ENCODE measurements around the gene TRIM24. TPM values are rescaled to one million over a fixed set of nuclear protein-coding genes. Genes with fewer than 3 reads are reported as not detected.
"Not testable (repeated sequence)": the region's sequence is repeated elsewhere in the genome, so short reads cannot be mapped to it uniquely, and the experiment has no call there.

The TRIM24 gene
- polyA plus RNA-seq, 3 donors = 55.8 to 64.7 (median 61.7) TPM

- DNase-seq = no peak
Observed at GRCh38 chr7:138458576-138459412, 1.3 kb upstream of the TRIM24 start.

DNA sequence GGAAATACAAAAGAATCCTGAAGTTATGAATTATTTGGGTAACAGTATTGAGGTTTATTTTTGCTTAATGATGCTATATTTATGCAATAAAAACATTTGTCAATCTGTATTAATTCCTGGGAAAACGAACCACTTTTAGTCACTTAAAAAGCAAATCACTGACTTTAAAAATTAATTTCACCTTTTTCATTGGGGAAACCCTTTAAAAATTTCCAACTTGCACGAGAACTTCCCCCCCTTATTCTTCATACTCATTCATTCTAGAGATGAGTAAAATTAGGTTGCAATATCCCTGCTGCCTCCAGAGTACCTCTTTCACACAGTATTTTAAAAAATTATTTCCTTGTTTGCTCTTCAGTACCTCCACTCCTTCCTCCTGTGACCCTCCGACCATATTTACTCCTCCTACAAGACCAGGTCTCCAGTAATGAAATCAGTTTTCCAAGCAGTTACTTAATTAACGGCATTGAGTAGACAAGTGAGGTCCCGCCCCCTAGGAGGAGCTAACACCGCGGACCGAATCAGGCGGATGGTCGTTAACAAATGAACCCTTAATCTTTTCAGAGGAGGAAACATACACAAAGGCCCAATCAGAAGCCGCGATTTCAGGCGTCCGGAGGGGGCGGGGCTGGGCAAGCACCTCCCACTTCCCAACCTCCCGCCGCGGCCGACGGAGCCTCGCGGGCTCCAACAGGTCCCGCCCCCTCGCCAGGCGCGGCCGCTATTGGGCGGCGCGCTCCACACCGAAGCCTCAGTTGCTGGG is 465 bp upstream of the TRIM24 start:
- DNase-seq = peak; percentile 98

DNA sequence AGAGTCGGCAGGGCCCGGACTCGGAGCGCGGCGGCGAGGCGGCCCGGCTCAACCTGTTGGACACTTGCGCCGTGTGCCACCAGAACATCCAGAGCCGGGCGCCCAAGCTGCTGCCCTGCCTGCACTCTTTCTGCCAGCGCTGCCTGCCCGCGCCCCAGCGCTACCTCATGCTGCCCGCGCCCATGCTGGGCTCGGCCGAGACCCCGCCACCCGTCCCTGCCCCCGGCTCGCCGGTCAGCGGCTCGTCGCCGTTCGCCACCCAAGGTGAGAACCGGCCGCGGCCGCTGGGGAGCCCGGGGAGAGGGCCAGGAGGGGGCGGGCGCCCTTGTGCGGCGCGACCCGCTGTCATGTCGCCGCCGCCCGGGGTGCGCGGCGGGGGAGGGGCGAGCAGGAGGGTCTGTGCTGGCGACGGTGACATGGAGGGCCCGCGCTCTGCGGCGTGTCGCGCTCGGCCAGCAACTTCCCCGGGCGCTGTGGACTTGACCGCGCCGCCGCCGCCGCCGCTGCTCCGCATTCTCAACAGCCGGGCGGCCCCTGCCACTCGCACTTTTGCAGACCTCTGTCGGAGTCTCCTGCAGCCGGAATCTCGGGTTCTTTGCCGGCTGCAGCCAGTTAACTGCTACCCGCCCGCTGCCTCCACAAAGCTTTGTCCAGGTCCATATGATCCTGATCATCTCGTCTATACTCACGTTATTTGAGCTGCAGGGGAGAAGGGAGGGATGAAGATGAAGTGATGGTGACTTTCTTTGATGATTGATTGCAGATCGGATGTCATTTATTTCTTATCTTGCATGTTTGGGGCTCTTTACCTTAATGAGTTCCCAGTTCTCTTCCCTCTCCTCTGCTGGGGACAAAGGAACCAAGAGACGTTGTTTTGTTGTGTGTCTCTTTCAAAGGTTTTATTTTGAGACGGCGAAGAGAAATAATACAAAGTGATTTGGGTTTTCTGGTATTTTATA is 869 bp downstream of the TRIM24 start:
- peak; percentile 62 for DNase-seq

- DNase-seq = not testable (repeated sequence)
Observed at GRCh38 chr7:138463291-138463618, 3.2 kb downstream of the TRIM24 start.

DNA sequence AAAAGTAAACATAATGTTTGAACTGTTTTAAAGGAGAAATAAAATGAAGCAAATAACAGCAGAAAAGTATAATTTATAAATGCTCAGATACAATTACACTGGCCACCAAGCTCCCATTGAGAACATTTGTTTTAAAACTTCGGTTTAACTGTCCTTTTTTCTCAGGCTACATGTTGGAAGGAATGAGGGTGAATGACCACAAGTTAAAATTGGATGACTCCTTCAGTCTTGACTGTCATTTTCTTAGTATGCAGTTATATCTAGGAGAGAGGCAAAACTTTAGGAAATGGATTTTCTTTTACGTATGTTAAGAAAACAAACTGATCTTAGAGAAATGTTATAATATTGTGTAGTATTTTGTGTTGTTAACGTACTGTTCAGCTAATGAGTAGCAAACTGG is 5.0 kb downstream of the TRIM24 start:
- DNase-seq = no peak

DNA sequence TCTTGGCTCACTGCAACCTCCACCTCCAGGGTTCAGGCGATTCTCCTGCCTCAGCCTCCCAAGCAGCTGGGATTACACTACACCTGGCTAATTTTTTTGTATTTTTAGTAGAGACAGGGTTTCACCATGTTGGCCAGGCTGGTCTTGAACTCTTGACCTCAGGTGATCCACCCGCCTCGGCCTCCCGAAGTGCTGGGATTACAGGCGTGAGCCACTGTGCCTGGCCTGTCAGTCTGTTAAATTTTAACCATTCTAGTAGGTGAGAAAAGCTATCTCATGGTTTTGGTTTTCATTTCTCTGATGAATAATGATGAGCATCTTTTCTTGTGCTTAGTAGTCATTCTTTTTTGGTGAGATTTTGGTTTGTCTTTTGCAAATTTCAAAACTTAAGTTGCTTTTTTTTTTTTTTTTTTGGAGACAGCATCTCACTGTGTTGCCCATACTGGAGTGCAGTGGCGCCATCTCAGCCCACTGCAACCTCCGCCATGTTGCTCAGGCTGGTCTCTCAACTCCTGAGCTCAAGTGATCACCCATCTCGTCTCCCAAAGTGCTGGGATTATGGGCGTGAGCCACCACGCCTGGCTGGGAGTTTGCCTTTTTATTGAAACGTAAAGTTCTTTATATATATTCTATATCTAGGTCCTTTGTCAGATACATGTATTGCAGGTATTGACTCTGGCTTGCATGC is 6.2 kb downstream of the TRIM24 start:
- not testable (repeated sequence) for DNase-seq

DNA sequence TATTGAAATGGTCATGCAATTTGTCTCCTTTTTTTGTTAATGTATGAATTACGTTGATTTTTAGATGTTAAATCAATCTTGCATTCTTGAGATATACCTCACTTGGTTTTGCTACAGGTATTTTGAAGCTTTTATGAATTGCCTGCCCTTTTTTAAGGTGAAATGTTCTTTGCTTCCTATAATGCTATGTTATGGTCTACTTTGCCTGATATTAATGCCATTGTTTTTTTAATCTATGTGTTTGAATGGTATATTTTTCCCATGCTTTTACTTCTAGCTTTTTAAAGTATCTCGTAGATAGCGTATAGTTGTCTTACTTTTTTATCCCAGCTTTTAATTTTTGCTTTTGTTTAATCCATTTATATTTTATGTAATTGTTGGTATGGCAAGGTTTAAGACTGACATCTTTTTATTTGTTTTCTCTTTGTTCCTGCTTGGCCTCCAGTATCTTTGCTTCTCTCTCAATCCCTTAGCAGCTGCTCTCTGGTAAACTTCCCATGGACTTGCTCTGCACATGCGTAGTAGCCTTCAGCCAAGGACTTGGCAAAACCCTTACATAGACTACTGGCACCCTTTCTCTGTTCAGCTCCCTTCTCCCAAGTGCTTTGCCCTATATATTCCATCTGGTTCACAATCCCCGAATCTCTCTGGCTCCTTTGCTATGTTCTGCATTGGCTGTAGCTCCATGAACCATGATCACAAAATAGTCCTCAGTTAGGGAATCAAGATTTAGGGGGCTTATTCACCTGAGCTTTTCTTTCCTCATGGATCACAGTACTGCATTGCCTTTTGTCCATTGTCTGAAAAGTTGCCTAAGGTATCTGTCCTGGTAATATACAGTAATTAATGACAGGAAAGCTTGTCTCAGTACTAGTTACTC is 8.4 kb downstream of the TRIM24 start:
- DNase-seq = no peak

GRCh38 chr7:138470391-138471157 is 10.5 kb downstream of the TRIM24 start:
- DNase-seq = no peak

GRCh38 chr7:138472292-138473079 is 12.4 kb downstream of the TRIM24 start:
- DNase-seq = no peak

DNA sequence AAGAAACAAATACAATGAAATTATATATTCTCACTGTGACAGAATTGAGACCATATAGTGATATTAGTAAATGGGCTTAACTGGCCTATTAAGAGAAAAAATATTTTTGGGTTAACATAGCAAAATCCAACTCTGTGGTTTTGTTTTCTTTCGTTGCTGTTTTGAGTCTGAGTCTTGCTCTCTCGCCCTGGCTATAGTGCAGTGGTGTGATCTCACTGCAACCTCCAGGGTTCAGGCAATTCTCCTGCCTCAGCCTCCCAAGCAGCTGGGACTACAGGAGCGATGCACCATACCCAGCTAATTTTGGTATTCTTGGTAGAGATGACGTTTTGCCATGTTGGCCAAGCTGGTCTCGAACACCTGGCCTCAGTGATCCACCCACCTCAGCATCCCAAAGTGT is 15.3 kb downstream of the TRIM24 start:
- DNase-seq = no peak

- DNase-seq = no peak
Observed at GRCh38 chr7:138477081-138477578, 17.1 kb downstream of the TRIM24 start.

DNA sequence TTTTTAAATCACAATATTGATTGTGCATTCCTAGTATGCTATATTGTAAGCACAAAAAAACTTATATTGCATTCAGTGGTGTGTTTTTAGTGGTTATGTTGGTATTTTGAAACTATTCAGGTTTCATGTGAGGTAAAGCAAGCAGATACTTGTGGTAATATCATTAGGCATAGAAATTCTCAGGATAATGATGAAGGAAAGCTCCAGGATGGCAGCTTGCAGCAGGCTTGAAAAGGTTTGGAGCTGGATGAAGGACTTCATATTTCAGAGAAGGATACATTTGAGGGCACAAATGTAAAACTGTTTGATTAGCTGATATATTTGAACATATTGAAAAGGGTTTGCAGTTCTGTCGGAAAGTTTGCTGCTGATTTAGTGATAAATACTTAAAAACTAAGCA is 17.5 kb downstream of the TRIM24 start:
- no peak for DNase-seq

DNA sequence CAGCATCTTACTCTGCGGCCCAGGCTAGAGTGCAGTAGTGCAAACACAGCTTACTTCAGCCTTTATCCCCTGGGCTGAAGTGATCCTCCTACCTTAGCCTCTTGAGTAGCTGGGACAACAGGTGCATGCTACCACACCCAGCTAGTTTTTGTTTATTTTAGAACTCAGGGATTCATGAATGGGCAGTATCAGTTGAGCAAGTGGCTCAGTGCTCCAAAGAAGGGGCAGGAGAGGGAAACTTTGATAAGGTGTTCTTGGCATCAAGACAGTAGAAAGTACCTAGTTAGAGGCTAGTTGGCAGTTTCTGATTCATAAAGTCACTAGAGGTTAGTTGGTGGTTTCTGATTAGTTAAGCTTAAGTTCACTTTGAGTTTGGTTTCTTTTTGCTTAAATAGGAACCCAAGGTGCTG is 18.4 kb downstream of the TRIM24 start:
- no peak for DNase-seq

- no peak for DNase-seq
Observed at GRCh38 chr7:138480527-138480926, 20.5 kb downstream of the TRIM24 start.

- no peak for DNase-seq
Observed at GRCh38 chr7:138481447-138482380, 21.7 kb downstream of the TRIM24 start.

DNA sequence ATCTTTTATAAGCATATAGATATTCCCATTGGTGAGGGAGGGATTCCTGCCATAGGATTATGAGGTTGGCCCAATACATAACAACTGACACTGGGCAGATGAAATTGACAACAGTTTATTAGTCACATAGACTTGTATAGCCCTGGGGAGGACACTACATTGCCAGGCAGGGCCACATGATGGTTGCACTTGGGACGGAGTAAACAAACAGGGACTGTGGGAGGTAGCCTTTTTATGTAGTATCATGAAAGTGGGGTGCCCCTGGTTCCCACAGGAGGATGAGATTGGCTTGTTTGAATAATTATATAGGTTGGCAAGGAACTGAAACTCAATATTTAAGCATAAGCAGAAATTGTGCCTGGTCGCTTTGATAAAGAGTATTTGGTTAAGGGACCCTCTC is 23.5 kb downstream of the TRIM24 start:
- DNase-seq = no peak

- DNase-seq = not testable (repeated sequence)
Observed at GRCh38 chr7:138485508-138485907, 25.4 kb downstream of the TRIM24 start.

Measured in renal pelvis (tissue), 4 donors.